A549 (cell line): Measurements from ENCODE around the gene NKG7. TPM values are rescaled to one million over a fixed set of nuclear protein-coding genes. Genes with fewer than 3 reads are reported as not detected.

Source experiments
- ATAC-seq, 2 experiments: fragments of 200-7000 bp in 1 of 2; fragments of >200 bp in 1 of 2; cut with Nextera tagmentation in 1 of 2; cut with Tn5 transposase in 1 of 2; 3 replicates each; pipeline versions ENCODE4 v1.8.0 to v1.9.1; 2018 to 2020; ENCODE audit warnings: mild to moderate bottlenecking in 1 of 2, moderate library complexity in 1 of 2
- CTCF ChIA-PET: fragments of 300-600 bp; sonication (Branson Sonifier 250); formaldehyde crosslinking; extraction: SDS; loops from one replicate; lab custom pipeline; 2021; ENCODE audit warnings: antibody characterized with exemption, inconsistent platforms; lab: Yijun Ruan, JAX
- POLR2A ChIA-PET: fragments of 350-600 bp; formaldehyde crosslinking; extraction: SDS; loops from one replicate; lab custom pipeline; 2021; ENCODE audit warnings: antibody characterized with exemption, inconsistent platforms; lab: Yijun Ruan, JAX
- DNase-seq, 2 experiments: peaks; one replicate each; pipeline versions ENCODE4 v3.0.0 to v3.0.0-alpha.2; 2011 to 2016; ENCODE audit warnings: low read depth in 1 of 2, low spot score in 1 of 2
- FAIRE-seq: peaks from 2 replicates; lab custom pipeline; 2011; peaks lifted over from hg19 to GRCh38; lab: Jason Lieb, UNC
- H3K27ac ChIP-seq, 2 experiments: fragments of >200 bp; sonication (Bioruptor Twin); formaldehyde crosslinking; 3 replicates each; pipeline ENCODE4 v1.5.1; 2016 to 2017
- H3K4me1 ChIP-seq: fragments of >200 bp; sonication (Bioruptor Twin); formaldehyde crosslinking; 3 replicates; pipeline ENCODE4 v1.6.1; 2016
- H3K4me2 ChIP-seq: fragments of >200 bp; sonication (Bioruptor Twin); formaldehyde crosslinking; 3 replicates; pipeline ENCODE4 v1.6.1; 2016
- H3K4me3 ChIP-seq: fragments of >200 bp; sonication (Bioruptor Twin); formaldehyde crosslinking; 3 replicates; pipeline ENCODE4 v1.5.1; 2016
- H3K9me3 ChIP-seq: fragments of >200 bp; sonication (Bioruptor Twin); formaldehyde crosslinking; 3 replicates; pipeline ENCODE4 v1.6.1; 2016
- ATOH8 ChIP-seq: fragments of 250-450 bp; sonication (Bioruptor Pico); IDR thresholded peaks from 2 replicates; pipeline ENCODE4 v1.5.0; 2020; ENCODE audit warnings: low read depth, mild to moderate bottlenecking, moderate library complexity
- ELK1 ChIP-seq: fragments of 150-350 bp; IDR thresholded peaks from 2 replicates; pipeline ENCODE4 v1.6.1; 2014; ENCODE audit warnings: low read depth, mild to moderate bottlenecking, low read length
- ESRRA ChIP-seq: fragments of 150-350 bp; IDR thresholded peaks from 2 replicates; pipeline ENCODE4 v1.6.1; 2014; ENCODE audit warnings: mild to moderate bottlenecking, low read length, borderline replicate concordance
- FOXS1 ChIP-seq: fragments of 250-450 bp; sonication (Bioruptor Pico); IDR thresholded peaks from 2 replicates; pipeline ENCODE4 v1.5.0; 2020; ENCODE audit warnings: mild to moderate bottlenecking, moderate library complexity
- HDAC2 ChIP-seq: fragments of 200-600 bp; sonication (generic); IDR thresholded peaks from 2 replicates; pipeline ENCODE4 v1.6.1; 2016
- HEYL ChIP-seq: fragments of 250-450 bp; sonication (Bioruptor Pico); IDR thresholded peaks from 2 replicates; pipeline ENCODE4 v1.8.0; 2021; ENCODE audit warnings: mild to moderate bottlenecking, moderate library complexity
- HMGXB4 ChIP-seq: fragments of 250-450 bp; sonication (Bioruptor Pico); IDR thresholded peaks from 2 replicates; pipeline ENCODE4 v1.5.0; 2021; ENCODE audit warnings: mild to moderate bottlenecking, moderate library complexity, borderline replicate concordance
- HOXB5 ChIP-seq: fragments of 250-450 bp; sonication (Bioruptor Pico); IDR thresholded peaks from 2 replicates; pipeline ENCODE4 v1.5.0; 2020; ENCODE audit warnings: mild to moderate bottlenecking, moderate library complexity
- JUNB ChIP-seq: fragments of >200 bp; sonication (Bioruptor Twin); formaldehyde crosslinking; IDR thresholded peaks from 2 replicates; pipeline ENCODE4 v1.6.1; 2016
- MAX ChIP-seq: IDR thresholded peaks from 2 replicates; pipeline ENCODE4 v1.6.1; 2012
- NR3C1 ChIP-seq: fragments of >200 bp; sonication (Bioruptor Twin); formaldehyde crosslinking; IDR thresholded peaks from 3 replicates; pipeline ENCODE4 v1.6.1; 2017
- PHF8 ChIP-seq: fragments of 200-600 bp; sonication (generic); IDR thresholded peaks from 2 replicates; pipeline ENCODE4 v1.6.1; 2016; ENCODE audit warnings: low read depth, mild to moderate bottlenecking, antibody characterized with exemption, moderate library complexity, borderline replicate concordance
- POLR2A ChIP-seq: IDR thresholded peaks from 2 replicates; pipeline ENCODE4 v1.6.1; 2012; ENCODE audit warnings: mild to moderate bottlenecking, low read length
- POLR2AphosphoS2 ChIP-seq: conservative IDR thresholded peaks from 2 replicates; pipeline ENCODE4 v1.6.1; 2012; ENCODE audit warnings: low read length, improper control_type of control experiment, inconsistent platforms
- RCOR1 ChIP-seq: fragments of 150-350 bp; IDR thresholded peaks from 2 replicates; pipeline ENCODE4 v1.6.1; 2014; ENCODE audit warnings: antibody characterized with exemption, low read length, low read depth
- RFX5 ChIP-seq: fragments of 450-650 bp; IDR thresholded peaks from 2 replicates; pipeline ENCODE4 v1.7.1; 2014; ENCODE audit warnings: antibody characterized with exemption, mild to moderate bottlenecking, moderate library complexity
- RNF2 ChIP-seq: fragments of 200-600 bp; sonication (generic); IDR thresholded peaks from 2 replicates; pipeline ENCODE4 v1.6.1; 2016; ENCODE audit warnings: low read depth, mild to moderate bottlenecking, antibody characterized with exemption, moderate library complexity, borderline replicate concordance
- USF2 ChIP-seq: fragments of 450-650 bp; IDR thresholded peaks from 2 replicates; pipeline ENCODE4 v1.6.1; 2014; ENCODE audit warnings: antibody characterized with exemption
- WGBS: methylation state at CpG from one replicate; pipeline ENCODE4 v1.1.6; 2017; ENCODE audit errors: missing lambda C conversion rate; 5-methylcytosine and 5-hydroxymethylcytosine counted together
- polyA plus RNA-seq, 4 experiments: library from polyadenylated mRNA; depleted of rRNA in 3 of 4; stranded (reverse); fragments of >200 nt; fragmentation: RNase III in 1 of 4; extraction: RNeasy Plus Mini Kit Qiagen cat#74134 plus additional on column Dnase treatment in 1 of 4; gene quantifications; 2 replicates in 3 of 4; 3 replicates in 1 of 4; pipeline ENCODE4 v1.2.3, GENCODE V29; 2011 to 2017

Gene NKG7
- polyA plus RNA-seq, 2 of the 4 experiments (the other 2 are of a cell fraction) = not detected

- no peak for TF ChIP-seq NR3C1
- TF ChIP-seq JUNB = no peak
- TF ChIP-seq ELK1 = no peak
- no peak for TF ChIP-seq ATOH8 (CRISPR knock-in tag)
- no peak for TF ChIP-seq HOXB5 (CRISPR knock-in tag)
- TF ChIP-seq HMGXB4 (CRISPR knock-in tag) = no peak
- TF ChIP-seq POLR2AphosphoS2 = no peak
These were observed 3.2 kb upstream of the NKG7 start (continued) for GRCh38 chr19:51375504-51376221.

- WGBS = 77% methylated on average over 15 of the region's 18 CpGs
- TF ChIP-seq RCOR1 (no peak), HDAC2 (no peak), RNF2 (no peak), HEYL (no peak), NR3C1 (no peak), POLR2A (no peak), RFX5 (no peak), PHF8 (no peak), POLR2AphosphoS2 (no peak), MAX (no peak), FOXS1 (CRISPR knock-in tag) (no peak), ELK1 (no peak), ESRRA (no peak), USF2 (no peak)
- no peak for ATAC-seq
- Histone ChIP-seq H3K4me2 (no peak overlapping the region), H3K27ac (no peak overlapping the region), H3K4me3 (no peak overlapping the region), H3K4me1 (peaks cover 7% of the 10 kb centered on the region), H3K9me3 (no peaks in the 10 kb centered on the region)
- DNase-seq = no peak
- CTCF ChIA-PET = interaction anchor here (0.8 to 5.7 kb wide), 4 partner anchors 9 to 50 kb away, joined by 3 to 28 read pairs (median 4); no protein-coding TSS in a partner anchor
- FAIRE-seq = no peak
- POLR2A ChIA-PET = interaction anchor here (1.0 kb wide), 1 partner anchor 33 kb away, joined by 5 read pairs; no protein-coding TSS in a partner anchor
These were observed 319 bp downstream of the NKG7 start for GRCh38 chr19:51372021-51372648.
